Testis (tissue), 3 donors: ENCODE measurements around the gene TSKU. TPM values are rescaled to one million over a fixed set of nuclear protein-coding genes. Genes with fewer than 3 reads are reported as not detected.

ENCODE experiments used
- DNase-seq: peaks from one replicate; pipeline ENCODE4 v3.0.0-alpha.2; 2019
- H3K27ac ChIP-seq, 2 donors: fragments of 200-600 bp; sonication (generic); one replicate each; pipeline ENCODE4 v1.5.1; 2019
- H3K27me3 ChIP-seq: fragments of 200-600 bp; sonication (generic); one replicate; pipeline ENCODE4 v1.5.1; 2019
- H3K36me3 ChIP-seq: fragments of 200-600 bp; sonication (generic); one replicate; pipeline ENCODE4 v1.5.1; 2017; ENCODE audit warnings: low read depth; ENCODE audit errors: missing control alignments
- H3K4me1 ChIP-seq: fragments of 200-600 bp; sonication (generic); one replicate; pipeline ENCODE4 v1.5.1; 2019
- H3K4me3 ChIP-seq, 2 donors: fragments of 200-600 bp; sonication (generic); one replicate each; pipeline ENCODE4 v1.5.1; 2017 to 2019
- H3K9me3 ChIP-seq: fragments of 200-600 bp; sonication (generic); one replicate; pipeline ENCODE4 v1.5.1; 2017
- POLR2A ChIP-seq: fragments of 450-650 bp; IDR thresholded peaks from one replicate; pipeline ENCODE4 v1.6.1; 2017; ENCODE audit warnings: antibody characterized with exemption, mild to moderate bottlenecking, moderate library complexity
- WGBS, 2 donors: methylation state at CpG; one replicate each; pipeline ENCODE4 v1.1.5; 2018; 5-methylcytosine and 5-hydroxymethylcytosine counted together
- intact Hi-C: fragments of 100-400 bp; cut with DNase I; formaldehyde crosslinking; loops from one replicate; pipeline ENCODE4 v1.15.1; 2023; ENCODE audit warnings: low total_unique reads
- polyA plus RNA-seq: library from polyadenylated mRNA; stranded (reverse); fragments of 350-450 nt; fragmentation: Illumina TruSeq; extraction: RNeasy Lipid Tissue Mini Kit (QIAGEN cat#74804); gene quantifications from one replicate; pipeline ENCODE4 v1.2.3, GENCODE V29; 2014; ENCODE audit warnings: low read depth, low replicate concordance; ENCODE audit not compliant: insufficient read depth
- total RNA-seq, 2 donors: library from RNA; depleted of rRNA; stranded (reverse); fragments of >200 nt; gene quantifications; one replicate each; pipeline ENCODE4 v1.2.3, GENCODE V29; 2016
- TF ChIP-seq, protein P1 (sequence below), 3 experiments: fragments of 450-650 bp in 2 of 3; fragments of 200-600 bp in 1 of 3; sonication (generic) in 1 of 3; IDR thresholded peaks; one replicate each; pipeline ENCODE4 v1.5.1; 2016 to 2019; ENCODE audit warnings: antibody characterized with exemption in 3 of 3, mild to moderate bottlenecking in 2 of 3, moderate library complexity in 1 of 3

TSKU gene
- total and polyA plus RNA-seq, 3 donors from 2014 or later = 17.1 to 30.2 (median 25.9) TPM

DNA sequence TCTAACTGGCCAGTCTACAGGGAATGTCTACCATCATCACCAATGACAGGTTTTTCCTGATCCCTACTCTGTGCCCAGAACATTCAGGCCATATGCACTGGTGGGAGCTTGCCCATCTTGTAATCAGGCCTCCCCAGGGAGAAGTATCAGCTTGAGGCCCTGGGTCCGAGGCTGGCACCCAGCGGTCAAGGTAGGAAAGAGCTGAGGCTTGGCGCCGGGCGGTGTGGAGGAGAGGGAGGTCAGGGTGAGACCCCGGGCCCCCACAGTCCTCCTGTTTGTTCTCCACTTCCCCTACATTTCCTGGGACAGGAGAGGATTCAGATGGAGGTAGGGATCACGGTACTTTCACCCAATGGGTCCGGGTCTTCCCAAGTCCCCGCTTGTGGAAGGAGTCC lies 15.5 kb downstream of the TSKU start:
- H3K27ac ChIP-seq = peak overlapping the region in 1 of 2 donors; percentile 74
- no peaks in the 10 kb centered on the region for H3K9me3 ChIP-seq
- no peaks in the 10 kb centered on the region for H3K36me3 ChIP-seq
- H3K4me1 ChIP-seq = peaks cover 18% of the 10 kb centered on the region
- intact Hi-C loops = loop anchor here (2.0 kb wide), 1 partner anchor 64 kb away; no protein-coding TSS in a partner anchor
- DNase-seq = no peak
- peak overlapping the region in 1 of 2 donors; percentile 42 for H3K4me3 ChIP-seq
- TF ChIP-seq, protein P1, sequence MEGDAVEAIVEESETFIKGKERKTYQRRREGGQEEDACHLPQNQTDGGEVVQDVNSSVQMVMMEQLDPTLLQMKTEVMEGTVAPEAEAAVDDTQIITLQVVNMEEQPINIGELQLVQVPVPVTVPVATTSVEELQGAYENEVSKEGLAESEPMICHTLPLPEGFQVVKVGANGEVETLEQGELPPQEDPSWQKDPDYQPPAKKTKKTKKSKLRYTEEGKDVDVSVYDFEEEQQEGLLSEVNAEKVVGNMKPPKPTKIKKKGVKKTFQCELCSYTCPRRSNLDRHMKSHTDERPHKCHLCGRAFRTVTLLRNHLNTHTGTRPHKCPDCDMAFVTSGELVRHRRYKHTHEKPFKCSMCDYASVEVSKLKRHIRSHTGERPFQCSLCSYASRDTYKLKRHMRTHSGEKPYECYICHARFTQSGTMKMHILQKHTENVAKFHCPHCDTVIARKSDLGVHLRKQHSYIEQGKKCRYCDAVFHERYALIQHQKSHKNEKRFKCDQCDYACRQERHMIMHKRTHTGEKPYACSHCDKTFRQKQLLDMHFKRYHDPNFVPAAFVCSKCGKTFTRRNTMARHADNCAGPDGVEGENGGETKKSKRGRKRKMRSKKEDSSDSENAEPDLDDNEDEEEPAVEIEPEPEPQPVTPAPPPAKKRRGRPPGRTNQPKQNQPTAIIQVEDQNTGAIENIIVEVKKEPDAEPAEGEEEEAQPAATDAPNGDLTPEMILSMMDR (IDR thresholded peaks at IDR 0.05) = no peak
- TF ChIP-seq POLR2A = no peak
- 23 to 38% methylated on average over 3 to 9 of the region's 9 CpGs for WGBS, 2 donors
- no peaks in the 10 kb centered on the region for H3K27me3 ChIP-seq

DNA sequence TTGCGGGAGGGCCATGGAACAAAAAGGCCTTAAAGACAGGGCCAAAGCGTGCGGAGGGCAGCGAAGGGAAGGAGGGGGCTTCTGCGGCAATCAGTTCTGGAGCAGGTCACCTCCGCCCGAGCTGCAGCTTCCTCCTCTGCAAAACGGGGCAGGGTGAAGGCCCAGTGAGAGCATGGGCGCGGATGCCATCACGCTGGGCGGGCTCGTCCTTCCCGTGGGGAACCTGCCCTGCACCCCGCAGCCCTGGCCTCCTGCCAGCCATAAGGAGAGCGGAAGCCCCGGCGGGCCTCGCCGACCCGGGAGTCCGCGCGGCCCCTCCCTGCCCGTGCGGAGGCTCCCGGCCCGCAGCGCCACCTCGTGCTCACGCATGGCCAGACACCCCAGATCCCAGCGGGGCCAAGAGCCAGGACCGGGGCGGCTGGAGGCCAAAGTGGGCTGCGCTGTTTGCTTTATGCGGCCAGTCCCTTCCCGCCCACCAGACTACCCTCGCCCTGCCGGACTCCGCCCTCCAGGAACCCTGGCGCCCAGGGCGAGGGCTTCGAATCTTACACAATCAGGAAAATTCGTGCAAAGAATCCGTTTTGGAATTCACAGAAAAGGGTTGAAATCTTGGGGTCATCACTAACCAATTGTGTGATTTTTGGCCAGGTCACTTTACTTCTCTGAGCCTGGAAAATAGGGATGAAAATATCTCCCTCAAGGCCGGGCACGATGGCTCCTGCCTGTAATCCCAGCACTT lies 16.1 kb downstream of the TSKU start:
- intact Hi-C loops = loop anchor here (2.0 kb wide), 1 partner anchor 64 kb away; no protein-coding TSS in a partner anchor
- peaks cover 13% of the 10 kb centered on the region for H3K4me1 ChIP-seq
- DNase-seq = peak; percentile 86
- no peaks in the 10 kb centered on the region for H3K27me3 ChIP-seq
- H3K4me3 ChIP-seq = peak overlapping the region; percentile 37 to 42
- TF ChIP-seq, protein P1 (IDR thresholded peaks at IDR 0.05) = peak; percentile 84 to 93 (median 90)
- no peak for TF ChIP-seq POLR2A
- H3K36me3 ChIP-seq = no peaks in the 10 kb centered on the region
- no peaks in the 10 kb centered on the region for H3K9me3 ChIP-seq
- H3K27ac ChIP-seq = peak overlapping the region in 1 of 2 donors; percentile 74
- WGBS, 2 donors = 3 to 4% methylated on average over 20 to 46 of the region's 47 CpGs

DNA sequence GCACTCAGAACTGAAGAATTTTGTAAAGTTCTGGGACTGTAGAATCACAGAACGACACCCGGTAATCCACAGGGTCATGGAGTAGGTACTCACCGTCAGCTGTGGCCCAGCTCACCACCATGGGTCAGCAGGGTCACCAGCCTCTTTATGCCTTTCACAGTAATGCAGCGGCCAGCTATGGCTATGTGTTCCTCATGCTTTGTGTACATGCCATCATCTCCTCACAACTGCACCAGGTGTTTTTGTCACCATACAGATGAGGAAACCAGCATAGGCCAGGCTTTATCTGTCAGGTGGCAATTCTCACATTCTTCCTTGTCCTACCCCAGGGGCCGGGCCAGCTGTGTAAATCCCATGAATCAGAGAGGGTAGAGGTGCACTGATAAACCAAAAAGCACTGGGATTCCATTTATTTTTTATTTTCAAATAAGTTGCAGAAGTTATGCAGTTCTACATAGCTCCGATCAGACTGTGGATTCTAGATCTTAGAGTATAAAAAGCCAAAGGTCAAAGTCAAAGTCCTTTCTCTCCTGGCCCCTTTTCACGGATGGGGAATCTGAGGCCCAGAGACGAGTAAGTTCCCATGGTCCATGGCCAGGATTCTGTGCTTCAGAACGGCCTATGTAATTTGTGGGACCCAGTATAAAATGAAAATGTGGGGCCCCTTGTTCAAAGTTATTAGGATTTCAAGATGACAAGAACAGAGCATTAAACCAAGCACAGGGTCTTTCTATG lies 17.5 kb downstream of the TSKU start:
- H3K27me3 ChIP-seq = no peaks in the 10 kb centered on the region
- H3K27ac ChIP-seq = peak overlapping the region in 1 of 2 donors; percentile 74
- H3K4me3 ChIP-seq = no peak overlapping the region
- no peaks in the 10 kb centered on the region for H3K36me3 ChIP-seq
- intact Hi-C loops = loop anchor here (10.0 kb wide), 1 partner anchor 114 kb away; no protein-coding TSS in a partner anchor
- WGBS, 2 donors = 70 to 78% methylated on average over 9 of the region's 9 CpGs
- no peak for TF ChIP-seq POLR2A
- TF ChIP-seq, protein P1 (IDR thresholded peaks at IDR 0.05) = no peak
- peaks cover 13% of the 10 kb centered on the region for H3K4me1 ChIP-seq
- H3K9me3 ChIP-seq = no peaks in the 10 kb centered on the region
- no peak for DNase-seq

DNA sequence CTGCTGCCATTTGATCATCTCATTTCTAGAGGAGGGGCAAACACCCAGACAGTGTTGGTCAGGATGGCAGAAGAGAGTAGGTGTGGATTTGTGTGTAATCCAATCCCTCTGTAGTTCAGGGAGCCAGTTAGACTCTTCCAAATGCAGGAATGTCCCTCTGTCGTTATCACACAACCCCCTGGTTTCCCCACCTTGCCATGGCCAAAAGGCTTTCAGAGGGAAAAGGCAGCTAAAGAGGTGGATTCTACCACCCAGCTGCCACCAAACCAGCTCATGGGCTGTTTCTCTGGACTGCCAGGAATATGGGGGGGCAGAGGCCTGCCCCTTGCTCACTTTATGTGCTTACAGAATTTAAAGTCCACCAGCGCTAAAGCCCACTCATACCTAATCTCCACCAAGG lies 18.1 kb downstream of the TSKU start:
- WGBS, 2 donors = 61 to 73% methylated on average over 2 of the region's 2 CpGs
- H3K9me3 ChIP-seq = no peaks in the 10 kb centered on the region
- H3K27me3 ChIP-seq = no peaks in the 10 kb centered on the region
- H3K4me3 ChIP-seq = no peak overlapping the region
- H3K4me1 ChIP-seq = peaks cover 13% of the 10 kb centered on the region
- no peak for DNase-seq
- H3K36me3 ChIP-seq = no peaks in the 10 kb centered on the region
- TF ChIP-seq, protein P1 (IDR thresholded peaks at IDR 0.05) = no peak
- peak overlapping the region in 1 of 2 donors; percentile 74 for H3K27ac ChIP-seq
- intact Hi-C loops = loop anchor here (10.0 kb wide), 1 partner anchor 114 kb away; no protein-coding TSS in a partner anchor
